ENCODE data around the gene RFC1. TPM values are rescaled to one million over a fixed set of nuclear protein-coding genes. Genes with fewer than 3 reads are reported as not detected.
"Not testable (repeated sequence)": the region's sequence is repeated elsewhere in the genome, so short reads cannot be mapped to it uniquely, and the experiment has no call there.

RFC1 gene
- total RNA-seq, 3 donors from 2014 or later, result 62.0 to 70.6 (median 69.9) TPM

- Mint-ChIP-seq H3K9me3 (no peaks in the 10 kb centered on the region), H3K27me3 (ENCODE audit: low read depth) (no peaks in the 10 kb centered on the region), H3K4me3 (no peak overlapping the region), H3K36me3 (ENCODE audit: insufficient read depth) (peaks cover 49% of the 10 kb centered on the region), H3K4me1 (ENCODE audit: low read depth) (no peaks in the 10 kb centered on the region)
- ATAC-seq, result no peak
- DNase-seq, result no peak
Observed at GRCh38 chr4:39305912-39306677, 60.1 kb downstream of the RFC1 start.

GRCh38 chr4:39304651-39305050 lies 61.5 kb downstream of the RFC1 start:
- no peaks in the 10 kb centered on the region for H3K4me1 Mint-ChIP-seq (ENCODE audit: low read depth)
- no peaks in the 10 kb centered on the region for H3K9me3 Mint-ChIP-seq
- DNase-seq (no peak), ATAC-seq (no peak)
- H3K4me3 Mint-ChIP-seq, result no peak overlapping the region
- no peaks in the 10 kb centered on the region for H3K27me3 Mint-ChIP-seq (ENCODE audit: low read depth)
- peaks cover 53% of the 10 kb centered on the region for H3K36me3 Mint-ChIP-seq (ENCODE audit: insufficient read depth)

GRCh38 chr4:39303871-39304270 lies 62.3 kb downstream of the RFC1 start:
- no peaks in the 10 kb centered on the region for H3K9me3 Mint-ChIP-seq
- no peaks in the 10 kb centered on the region for H3K27me3 Mint-ChIP-seq (ENCODE audit: low read depth)
- ATAC-seq, result no peak
- no peaks in the 10 kb centered on the region for H3K4me1 Mint-ChIP-seq (ENCODE audit: low read depth)
- no peak overlapping the region for H3K4me3 Mint-ChIP-seq
- DNase-seq, result no peak
- H3K36me3 Mint-ChIP-seq (ENCODE audit: insufficient read depth), result peaks cover 54% of the 10 kb centered on the region

GRCh38 chr4:39302901-39303300 lies 63.3 kb downstream of the RFC1 start:
- Mint-ChIP-seq H3K4me3 (no peak overlapping the region), H3K27me3 (ENCODE audit: low read depth) (no peaks in the 10 kb centered on the region), H3K4me1 (ENCODE audit: low read depth) (no peaks in the 10 kb centered on the region), H3K36me3 (ENCODE audit: insufficient read depth) (peaks cover 53% of the 10 kb centered on the region), H3K9me3 (no peaks in the 10 kb centered on the region)
- ATAC-seq, result no peak
- no peak for DNase-seq

- no peaks in the 10 kb centered on the region for H3K9me3 Mint-ChIP-seq
- ATAC-seq (no peak), DNase-seq (no peak)
- H3K27me3 Mint-ChIP-seq (ENCODE audit: low read depth), result no peaks in the 10 kb centered on the region
- no peak overlapping the region for H3K4me3 Mint-ChIP-seq
- H3K36me3 Mint-ChIP-seq (ENCODE audit: insufficient read depth), result peaks cover 58% of the 10 kb centered on the region
- no peaks in the 10 kb centered on the region for H3K4me1 Mint-ChIP-seq (ENCODE audit: low read depth)
Observed at GRCh38 chr4:39295784-39296183, 70.4 kb downstream of the RFC1 start.

- H3K27me3 Mint-ChIP-seq (ENCODE audit: low read depth); DNase-seq; H3K4me3 Mint-ChIP-seq; H3K4me1 Mint-ChIP-seq (ENCODE audit: low read depth); ATAC-seq; H3K9me3 Mint-ChIP-seq: not testable (repeated sequence)
- peaks cover 53% of the 10 kb centered on the region for H3K36me3 Mint-ChIP-seq (ENCODE audit: insufficient read depth)
Observed at GRCh38 chr4:39292433-39292832, 73.7 kb downstream of the RFC1 start.

GRCh38 chr4:39291686-39292085 lies 74.5 kb downstream of the RFC1 start:
- no peaks in the 10 kb centered on the region for H3K4me1 Mint-ChIP-seq (ENCODE audit: low read depth)
- peaks cover 54% of the 10 kb centered on the region for H3K36me3 Mint-ChIP-seq (ENCODE audit: insufficient read depth)
- H3K27me3 Mint-ChIP-seq (ENCODE audit: low read depth), result no peaks in the 10 kb centered on the region
- no peaks in the 10 kb centered on the region for H3K9me3 Mint-ChIP-seq
- ATAC-seq (no peak), DNase-seq (no peak)
- H3K4me3 Mint-ChIP-seq, result no peak overlapping the region

GRCh38 chr4:39287223-39287622 lies 78.9 kb downstream of the RFC1 start:
- Mint-ChIP-seq H3K27me3 (ENCODE audit: low read depth) (no peaks in the 10 kb centered on the region), H3K36me3 (ENCODE audit: insufficient read depth) (peaks cover 52% of the 10 kb centered on the region)

GRCh38 chr4:39286263-39286662 lies 79.9 kb downstream of the RFC1 start:
- no peak for ATAC-seq
- Mint-ChIP-seq H3K4me1 (ENCODE audit: low read depth) (no peaks in the 10 kb centered on the region), H3K4me3 (no peak overlapping the region), H3K27me3 (ENCODE audit: low read depth) (no peaks in the 10 kb centered on the region), H3K36me3 (ENCODE audit: insufficient read depth) (peaks cover 47% of the 10 kb centered on the region), H3K9me3 (no peaks in the 10 kb centered on the region)
- no peak for DNase-seq

More at GRCh38 chr4:39287223-39287622, 78.9 kb downstream of the RFC1 start:
- ATAC-seq (no peak), DNase-seq (no peak)
- Mint-ChIP-seq H3K4me1 (ENCODE audit: low read depth) (no peaks in the 10 kb centered on the region), H3K9me3 (no peaks in the 10 kb centered on the region), H3K4me3 (no peak overlapping the region)

GRCh38 chr4:39285853-39286252 lies 80.3 kb downstream of the RFC1 start:
- ATAC-seq (no peak), DNase-seq (no peak)
- Mint-ChIP-seq H3K9me3 (no peaks in the 10 kb centered on the region), H3K4me3 (no peak overlapping the region), H3K4me1 (ENCODE audit: low read depth) (no peaks in the 10 kb centered on the region), H3K27me3 (ENCODE audit: low read depth) (no peaks in the 10 kb centered on the region), H3K36me3 (ENCODE audit: insufficient read depth) (peaks cover 45% of the 10 kb centered on the region)

- DNase-seq, result no peak
- H3K36me3 Mint-ChIP-seq (ENCODE audit: insufficient read depth), result peaks cover 42% of the 10 kb centered on the region
- no peaks in the 10 kb centered on the region for H3K27me3 Mint-ChIP-seq (ENCODE audit: low read depth)
- H3K4me3 Mint-ChIP-seq, result no peak overlapping the region
- no peaks in the 10 kb centered on the region for H3K9me3 Mint-ChIP-seq
- ATAC-seq, result no peak
- no peaks in the 10 kb centered on the region for H3K4me1 Mint-ChIP-seq (ENCODE audit: low read depth)
Observed at GRCh38 chr4:39285111-39285795, 80.9 kb downstream of the RFC1 start.

- H3K4me1 Mint-ChIP-seq (ENCODE audit: low read depth), result no peaks in the 10 kb centered on the region
- peaks cover 27% of the 10 kb centered on the region for H3K36me3 Mint-ChIP-seq (ENCODE audit: insufficient read depth)
- ATAC-seq, result no peak
- no peaks in the 10 kb centered on the region for H3K9me3 Mint-ChIP-seq
- no peaks in the 10 kb centered on the region for H3K27me3 Mint-ChIP-seq (ENCODE audit: low read depth)
- DNase-seq, result no peak
- H3K4me3 Mint-ChIP-seq, result no peak overlapping the region
Observed at GRCh38 chr4:39280770-39281169, 85.4 kb downstream of the RFC1 start.

GRCh38 chr4:39279416-39279815 lies 86.7 kb downstream of the RFC1 start:
- H3K4me3 Mint-ChIP-seq, result no peak overlapping the region
- ATAC-seq, result no peak
- no peaks in the 10 kb centered on the region for H3K9me3 Mint-ChIP-seq
- DNase-seq, result no peak
- no peaks in the 10 kb centered on the region for H3K27me3 Mint-ChIP-seq (ENCODE audit: low read depth)
- no peaks in the 10 kb centered on the region for H3K4me1 Mint-ChIP-seq (ENCODE audit: low read depth)
- H3K36me3 Mint-ChIP-seq (ENCODE audit: insufficient read depth), result peaks cover 30% of the 10 kb centered on the region

- Mint-ChIP-seq H3K4me3 (no peak overlapping the region), H3K4me1 (ENCODE audit: low read depth) (no peaks in the 10 kb centered on the region), H3K9me3 (no peaks in the 10 kb centered on the region), H3K36me3 (ENCODE audit: insufficient read depth) (peaks cover 36% of the 10 kb centered on the region), H3K27me3 (ENCODE audit: low read depth) (no peaks in the 10 kb centered on the region)
- DNase-seq (no peak), ATAC-seq (no peak)
Observed at GRCh38 chr4:39278476-39278875, 87.7 kb downstream of the RFC1 start.

- not testable (repeated sequence) for H3K9me3 Mint-ChIP-seq; H3K27me3 Mint-ChIP-seq (ENCODE audit: low read depth); H3K4me1 Mint-ChIP-seq (ENCODE audit: low read depth); ATAC-seq; DNase-seq; H3K4me3 Mint-ChIP-seq
- H3K36me3 Mint-ChIP-seq (ENCODE audit: insufficient read depth), result peaks cover 36% of the 10 kb centered on the region
Observed at GRCh38 chr4:39277661-39278060, 88.5 kb downstream of the RFC1 start.
